HG03103 (cell line): ENCODE measurements around the gene IGF1R.
"Not testable (repeated sequence)": the region's sequence is repeated elsewhere in the genome, so short reads cannot be mapped to it uniquely, and the experiment has no call there.

Source experiments
- ATAC-seq: cut with Tn5 transposase; IDR thresholded peaks from one replicate; pipeline ENCODE4 v1.9.1; 2021; ENCODE audit warnings: low read depth; ENCODE audit not compliant: unreplicated experiment

The IGF1R gene

GRCh38 chr15:98967916-98968315 lies 319.6 kb downstream of the IGF1R start:
- ATAC-seq: no peak

- no peak for ATAC-seq
These were observed 320.2 kb downstream of the IGF1R start for GRCh38 chr15:98968576-98968975.

GRCh38 chr15:98969126-98969735 lies 320.9 kb downstream of the IGF1R start:
- no peak for ATAC-seq

- no peak for ATAC-seq
These were observed 322.5 kb downstream of the IGF1R start for GRCh38 chr15:98970799-98971198.

- ATAC-seq: no peak
These were observed 328.2 kb downstream of the IGF1R start for GRCh38 chr15:98976500-98976899.

- ATAC-seq: no peak
These were observed 329.1 kb downstream of the IGF1R start for GRCh38 chr15:98977441-98977840.

- no peak for ATAC-seq
These were observed 329.8 kb downstream of the IGF1R start for GRCh38 chr15:98978153-98978552.

GRCh38 chr15:98980899-98981228 lies 332.5 kb downstream of the IGF1R start:
- ATAC-seq: no peak

- peak; percentile 69 for ATAC-seq
These were observed 333.7 kb downstream of the IGF1R start for GRCh38 chr15:98981851-98982722.

GRCh38 chr15:98983334-98983733 lies 335.0 kb downstream of the IGF1R start:
- ATAC-seq: no peak

- ATAC-seq: no peak
These were observed 337.9 kb downstream of the IGF1R start for GRCh38 chr15:98986281-98986680.

GRCh38 chr15:98994892-98995291 lies 346.6 kb downstream of the IGF1R start:
- ATAC-seq: no peak

GRCh38 chr15:98996169-98996568 lies 347.8 kb downstream of the IGF1R start:
- peak; percentile 74 for ATAC-seq

- ATAC-seq: peak; percentile 25
These were observed 348.3 kb downstream of the IGF1R start for GRCh38 chr15:98996624-98997023.

GRCh38 chr15:98997312-98997711 lies 349.0 kb downstream of the IGF1R start:
- ATAC-seq: no peak

GRCh38 chr15:98997755-98998154 lies 349.4 kb downstream of the IGF1R start:
- ATAC-seq: no peak

GRCh38 chr15:98998279-98998678 lies 349.9 kb downstream of the IGF1R start:
- no peak for ATAC-seq

GRCh38 chr15:98999233-98999632 lies 350.9 kb downstream of the IGF1R start:
- no peak for ATAC-seq

- no peak for ATAC-seq
These were observed 353.9 kb downstream of the IGF1R start for GRCh38 chr15:99002226-99002625.

- not testable (repeated sequence) for ATAC-seq
These were observed 355.0 kb downstream of the IGF1R start for GRCh38 chr15:99003317-99003716.

GRCh38 chr15:99004998-99005974 lies 356.9 kb downstream of the IGF1R start:
- not testable (repeated sequence) for ATAC-seq
